Progenitor cell of endocrine pancreas (in vitro differentiated cells): ENCODE measurements around the gene HOXA6. TPM values are rescaled to one million over a fixed set of nuclear protein-coding genes. Genes with fewer than 3 reads are reported as not detected.

Source experiments
- DNase-seq: peaks from one replicate; pipeline ENCODE4 v3.0.0; 2021; ENCODE audit warnings: low spot score; ENCODE audit not compliant: unreplicated experiment
- H3K27ac Mint-ChIP-seq: 2 replicates; pipeline ENCODE4 v1.8.0; 2021; ENCODE audit warnings: mild to moderate bottlenecking, moderate library complexity, mixed read lengths
- H3K27me3 Mint-ChIP-seq: 2 replicates; pipeline ENCODE4 v1.8.0; 2021; ENCODE audit warnings: mixed read lengths
- H3K36me3 Mint-ChIP-seq: 2 replicates; pipeline ENCODE4 v1.8.0; 2022; ENCODE audit warnings: mixed read lengths; ENCODE audit not compliant: insufficient read depth
- H3K4me1 Mint-ChIP-seq: 2 replicates; pipeline ENCODE4 v1.8.0; 2021; ENCODE audit warnings: low read depth, mixed read lengths
- H3K4me3 Mint-ChIP-seq: 2 replicates; pipeline ENCODE4 v1.8.0; 2021; ENCODE audit warnings: low read depth, mild to moderate bottlenecking, moderate library complexity, mixed read lengths
- H3K9me3 Mint-ChIP-seq: 2 replicates; pipeline ENCODE4 v1.8.0; 2021; ENCODE audit warnings: low read depth, mixed read lengths
- CTCF ChIP-seq: fragments of 200-600 bp; sonication (generic); IDR thresholded peaks from one replicate; pipeline ENCODE4 v1.5.0; 2021; ENCODE audit warnings: antibody characterized with exemption, mild to moderate bottlenecking; ENCODE audit not compliant: unreplicated experiment
- total RNA-seq: library from RNA; stranded (reverse); gene quantifications from 2 replicates; pipeline ENCODE4 v1.2.1, GENCODE V29; 2021

The HOXA6 gene
- total RNA-seq, 1 donor from 2014 or later: 0.38 TPM

GRCh38 chr7:27141137-27141922 lies 6.2 kb downstream of the HOXA6 start:
- Mint-ChIP-seq H3K36me3 (peaks cover 4% of the 10 kb centered on the region), H3K27ac (peak overlapping the region; percentile 92), H3K9me3 (no peaks in the 10 kb centered on the region), H3K4me3 (peak overlapping the region; percentile 93), H3K4me1 (peaks cover 44% of the 10 kb centered on the region), H3K27me3 (peaks cover 30% of the 10 kb centered on the region)
- no peak for TF ChIP-seq CTCF
- DNase-seq: no peak

GRCh38 chr7:27140126-27140857 lies 7.3 kb downstream of the HOXA6 start:
- peak overlapping the region; percentile 80 for H3K27ac Mint-ChIP-seq
- peak overlapping the region; percentile 43 for H3K4me3 Mint-ChIP-seq
- peaks cover 54% of the 10 kb centered on the region for H3K4me1 Mint-ChIP-seq
- peaks cover 4% of the 10 kb centered on the region for H3K36me3 Mint-ChIP-seq
- H3K27me3 Mint-ChIP-seq: peaks cover 20% of the 10 kb centered on the region
- TF ChIP-seq CTCF: no peak
- no peak for DNase-seq
- H3K9me3 Mint-ChIP-seq: no peaks in the 10 kb centered on the region

- DNase-seq: no peak
- Mint-ChIP-seq H3K4me3 (peak overlapping the region; percentile 62), H3K9me3 (no peaks in the 10 kb centered on the region), H3K27ac (peak overlapping the region; percentile 80), H3K4me1 (peaks cover 62% of the 10 kb centered on the region), H3K27me3 (peaks cover 12% of the 10 kb centered on the region), H3K36me3 (peaks cover 4% of the 10 kb centered on the region)
- TF ChIP-seq CTCF: no peak
Observed at GRCh38 chr7:27139334-27140125, 8.0 kb downstream of the HOXA6 start.

GRCh38 chr7:27138985-27139333 lies 8.6 kb downstream of the HOXA6 start:
- Mint-ChIP-seq H3K4me1 (peaks cover 67% of the 10 kb centered on the region), H3K27me3 (peaks cover 6% of the 10 kb centered on the region), H3K27ac (peak overlapping the region; percentile 28), H3K9me3 (no peaks in the 10 kb centered on the region), H3K4me3 (peak overlapping the region; percentile 54), H3K36me3 (peaks cover 4% of the 10 kb centered on the region)
- TF ChIP-seq CTCF: no peak
- no peak for DNase-seq

GRCh38 chr7:27138472-27138871 lies 9.1 kb downstream of the HOXA6 start:
- H3K4me1 Mint-ChIP-seq: peaks cover 70% of the 10 kb centered on the region
- peaks cover 4% of the 10 kb centered on the region for H3K27me3 Mint-ChIP-seq
- peaks cover 4% of the 10 kb centered on the region for H3K36me3 Mint-ChIP-seq
- peak overlapping the region; percentile 54 for H3K4me3 Mint-ChIP-seq
- peak overlapping the region; percentile 5 for H3K27ac Mint-ChIP-seq
- no peak for DNase-seq
- TF ChIP-seq CTCF: no peak
- H3K9me3 Mint-ChIP-seq: no peaks in the 10 kb centered on the region
